HG02884 (cell line): Measurements from ENCODE around the gene MEI1.

Experiments
- ATAC-seq: cut with Tn5 transposase; IDR thresholded peaks from one replicate; pipeline ENCODE4 v1.9.1; 2021; ENCODE audit warnings: mild to moderate bottlenecking, moderate library complexity; ENCODE audit not compliant: unreplicated experiment

MEI1 gene

GRCh38 chr22:41781507-41781906 lies 82.2 kb downstream of the MEI1 start:
- ATAC-seq, result no peak

GRCh38 chr22:41782316-41782715 lies 83.0 kb downstream of the MEI1 start:
- no peak for ATAC-seq

GRCh38 chr22:41782751-41783150 lies 83.4 kb downstream of the MEI1 start:
- no peak for ATAC-seq

- no peak for ATAC-seq
These were observed 88.0 kb downstream of the MEI1 start for GRCh38 chr22:41787331-41787730.

GRCh38 chr22:41793871-41794270 lies 94.6 kb downstream of the MEI1 start:
- no peak for ATAC-seq

GRCh38 chr22:41798736-41799135 lies 99.4 kb downstream of the MEI1 start:
- ATAC-seq, result no peak

GRCh38 chr22:41799486-41800347 lies 100.4 kb downstream of the MEI1 start:
- peak; percentile 3 for ATAC-seq

- peak; percentile 79 for ATAC-seq
These were observed 101.2 kb downstream of the MEI1 start, which contains the start of gene CCDC134 for GRCh38 chr22:41800348-41801146. Gene CCDC134, plus strand, starts transcription at chr22:41800679. Its CDS starts 8,212 bp downstream, at chr22:41808891.

- no peak for ATAC-seq
These were observed 102.0 kb downstream of the MEI1 start for GRCh38 chr22:41801147-41801819.

GRCh38 chr22:41801886-41802285 lies 102.6 kb downstream of the MEI1 start:
- no peak for ATAC-seq

GRCh38 chr22:41805639-41806038 lies 106.3 kb downstream of the MEI1 start:
- ATAC-seq, result no peak

GRCh38 chr22:41808400-41808799 lies 109.1 kb downstream of the MEI1 start:
- ATAC-seq, result no peak

GRCh38 chr22:41810022-41810421 lies 110.7 kb downstream of the MEI1 start:
- ATAC-seq, result no peak

GRCh38 chr22:41812805-41813545 lies 113.7 kb downstream of the MEI1 start:
- ATAC-seq, result no peak

- no peak for ATAC-seq
These were observed 114.6 kb downstream of the MEI1 start for GRCh38 chr22:41813726-41814410.

GRCh38 chr22:41815716-41816115 lies 116.4 kb downstream of the MEI1 start:
- no peak for ATAC-seq

GRCh38 chr22:41816241-41816640 lies 116.9 kb downstream of the MEI1 start:
- ATAC-seq, result no peak

GRCh38 chr22:41816871-41817270 lies 117.6 kb downstream of the MEI1 start:
- no peak for ATAC-seq

GRCh38 chr22:41818011-41818410 lies 118.7 kb downstream of the MEI1 start:
- no peak for ATAC-seq

GRCh38 chr22:41818596-41818995 lies 119.3 kb downstream of the MEI1 start:
- ATAC-seq, result no peak
